Measurements from ENCODE around the gene RTL9.

DNA sequence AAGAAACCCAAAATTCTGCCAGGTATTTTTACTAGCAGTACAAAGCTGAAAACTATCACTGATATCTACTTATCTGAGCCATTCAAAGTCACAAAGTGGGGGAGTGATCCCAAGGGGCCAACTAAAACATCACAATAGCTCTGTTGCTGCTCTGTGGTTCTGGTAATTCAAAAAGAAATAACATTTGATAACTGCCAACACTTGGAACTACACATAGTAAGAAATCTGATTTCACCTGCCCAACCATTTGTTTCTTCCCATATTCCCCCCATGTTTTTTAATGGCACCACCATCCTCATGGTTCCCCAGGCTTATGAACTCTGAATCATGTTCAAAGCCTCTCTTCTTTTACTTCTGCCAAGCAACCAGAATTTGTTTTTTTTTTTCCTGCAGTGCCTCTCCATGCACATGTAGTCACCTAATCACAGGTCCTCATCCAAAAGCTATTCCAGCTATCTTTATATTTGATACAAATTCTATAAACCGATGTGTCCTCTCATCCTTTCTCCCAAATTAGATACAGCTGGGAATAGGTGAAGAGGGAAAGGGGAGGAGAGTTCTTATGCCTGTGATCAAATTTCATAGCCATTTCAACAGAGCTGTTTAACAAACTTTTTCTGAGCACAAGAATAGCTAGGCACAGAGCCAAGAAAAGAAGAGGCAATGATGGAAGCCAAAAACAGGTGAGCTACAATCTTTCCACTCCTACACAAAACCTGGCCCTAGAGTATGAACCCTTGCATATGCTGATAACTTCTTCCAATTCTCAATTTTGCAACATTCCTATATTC, 48.5 kb upstream of the RTL9 start:
- TF ChIP-seq CTCF (IDR thresholded peaks at IDR 0.05; ENCODE audit: borderline replicate concordance, extremely low read depth, low read length, poor library complexity, severe bottlenecking) (no peak), EZH2 (IDR thresholded peaks at IDR 0.05; ENCODE audit: borderline replicate concordance, low read depth, low read length, severe bottlenecking) (no peak)

All from DND-41 (cell line).